GM12878 (cell line): Measurements from ENCODE around the gene R3HDM2. TPM values are rescaled to one million over a fixed set of nuclear protein-coding genes. Genes with fewer than 3 reads are reported as not detected.

Source experiments
- ATAC-seq: fragments of 200-7000 bp; cut with Tn5 transposase; 3 replicates; pipeline ENCODE4 v1.9.1; 2020; ENCODE audit warnings: mild to moderate bottlenecking, moderate library complexity
- BruUV-seq: library from RNA; stranded (reverse); fragments of 400-500 nt; replicated peaks from 2 replicates; lab custom pipeline; 2021; lab: Mats Ljungman, UMichigan
- CTCF ChIA-PET: fragments of 300-600 bp; sonication (Branson Sonifier 250); formaldehyde crosslinking; extraction: SDS; loops from one replicate; lab custom pipeline; 2021; ENCODE audit warnings: inconsistent platforms; lab: Yijun Ruan, JAX
- POLR2A ChIA-PET: fragments of 350-600 bp; formaldehyde crosslinking; extraction: SDS; loops from one replicate; lab custom pipeline; 2021; ENCODE audit warnings: inconsistent platforms; lab: Charles Lee
- RAD21 ChIA-PET: fragments of 300-600 bp; sonication (Branson Sonifier 250); formaldehyde crosslinking; loops from one replicate; lab custom pipeline; 2023; ENCODE audit warnings: antibody characterized with exemption; ENCODE audit not compliant: unreplicated experiment; lab: Charles Lee
- SMC1A ChIA-PET: fragments of 300-600 bp; sonication (Branson Sonifier 250); formaldehyde crosslinking; loops from one replicate; lab custom pipeline; 2023; ENCODE audit not compliant: unreplicated experiment, uncharacterized antibody; lab: Charles Lee
- DNase-seq: peaks from one replicate; pipeline ENCODE4 v3.0.0-alpha.2; 2011; ENCODE audit warnings: low read depth, low spot score
- FAIRE-seq: peaks from 3 replicates; lab custom pipeline; 2011; peaks lifted over from hg19 to GRCh38; lab: Jason Lieb, UNC
- H2AFZ ChIP-seq: 2 replicates; pipeline ENCODE4 v1.6.0; 2011; ENCODE audit warnings: low read depth, low read length, control low read depth; ENCODE audit not compliant: control insufficient read depth
- H3K27ac ChIP-seq: 2 replicates; pipeline ENCODE4 v1.5.1; 2011; ENCODE audit warnings: control low read depth; ENCODE audit not compliant: control insufficient read depth, insufficient read depth
- H3K27me3 ChIP-seq, 2 experiments: replicated peaks in 1 of 2; 2 replicates each; pipeline versions ENCODE4 v1.6.0 to v1.6.1; 2011; ENCODE audit warnings: low read length in 1 of 2; ENCODE audit not compliant: control insufficient read depth in 2 of 2, insufficient read depth in 2 of 2
- H3K36me3 ChIP-seq, 2 experiments: 2 replicates each; pipeline ENCODE4 v1.5.1; 2011; ENCODE audit warnings: low read length in 1 of 2; ENCODE audit not compliant: control insufficient read depth in 2 of 2, insufficient read depth in 2 of 2
- H3K4me1 ChIP-seq: 2 replicates; pipeline ENCODE4 v1.6.1; 2011; ENCODE audit warnings: mild to moderate bottlenecking, low read length, moderate library complexity, mixed read lengths; ENCODE audit not compliant: control insufficient read depth, insufficient read depth
- H3K4me2 ChIP-seq: 2 replicates; pipeline ENCODE4 v1.6.0; 2011; ENCODE audit warnings: control low read depth; ENCODE audit not compliant: control insufficient read depth, insufficient read depth
- H3K4me3 ChIP-seq: fragments of 200-600 bp; sonication (generic); 2 replicates; pipeline ENCODE4 v1.5.1; 2016
- H3K79me2 ChIP-seq: 2 replicates; pipeline ENCODE4 v1.6.0; 2011; ENCODE audit warnings: low read length; ENCODE audit not compliant: control insufficient read depth, insufficient read depth
- H3K9ac ChIP-seq: 2 replicates; pipeline ENCODE4 v1.8.0; 2011; ENCODE audit warnings: low read length, control low read depth, mixed read lengths; ENCODE audit not compliant: control insufficient read depth, insufficient read depth
- H3K9me3 ChIP-seq: replicated peaks from 3 replicates; pipeline ENCODE4 v1.5.1; 2011; ENCODE audit warnings: mild to moderate bottlenecking, low read length; ENCODE audit not compliant: control insufficient read depth, insufficient read depth
- H4K20me1 ChIP-seq: 2 replicates; pipeline ENCODE4 v1.6.0; 2011; ENCODE audit not compliant: control insufficient read depth, insufficient read depth
- CEBPB ChIP-seq, 2 experiments: fragments of 150-350 bp in 1 of 2; IDR thresholded peaks; 2 replicates each; pipeline ENCODE4 v1.6.1; 2012 to 2014; ENCODE audit warnings: low read depth in 2 of 2, low read length in 2 of 2, borderline replicate concordance in 1 of 2, inconsistent platforms in 1 of 2
- CREB1 ChIP-seq: IDR thresholded peaks from 2 replicates; pipeline ENCODE4 v1.6.1; 2012; ENCODE audit warnings: low read depth, mild to moderate bottlenecking, inconsistent platforms
- EED ChIP-seq: sonication (generic); IDR thresholded peaks from 2 replicates; pipeline ENCODE4 v1.6.1; 2016; ENCODE audit warnings: antibody characterized with exemption, low read depth
- EGR1 ChIP-seq, 2 experiments: IDR thresholded peaks; 1 replicate in 1 of 2; 2 replicates in 1 of 2; pipeline ENCODE4 v1.6.1; 2011 to 2012; ENCODE audit warnings: low read depth in 2 of 2, low read length in 2 of 2, borderline replicate concordance in 1 of 2, mild to moderate bottlenecking in 1 of 2, moderate library complexity in 1 of 2
- FOXK2 ChIP-seq: fragments of 450-650 bp; IDR thresholded peaks from 2 replicates; pipeline ENCODE4 v1.6.1; 2017; ENCODE audit warnings: mild to moderate bottlenecking, moderate library complexity
- HDAC2 ChIP-seq: fragments of 200-600 bp; sonication (generic); IDR thresholded peaks from 2 replicates; pipeline ENCODE4 v1.6.1; 2017
- MTA2 ChIP-seq: fragments of 450-650 bp; IDR thresholded peaks from 2 replicates; pipeline ENCODE4 v1.6.1; 2016; ENCODE audit warnings: low read depth, mild to moderate bottlenecking, moderate library complexity
- MXI1 ChIP-seq: fragments of 150-350 bp; IDR thresholded peaks from 2 replicates; pipeline ENCODE4 v1.6.1; 2011; ENCODE audit warnings: low read depth, mild to moderate bottlenecking, inconsistent platforms, low read length, improper control_type of control experiment
- NRF1 ChIP-seq: conservative IDR thresholded peaks from 2 replicates; pipeline ENCODE4 v1.6.1; 2011; ENCODE audit warnings: mild to moderate bottlenecking, low read depth, low read length, improper control_type of control experiment
- PAX8 ChIP-seq: fragments of 450-650 bp; IDR thresholded peaks from 2 replicates; pipeline ENCODE4 v1.6.1; 2017; ENCODE audit warnings: mild to moderate bottlenecking, moderate library complexity
- PBX3 ChIP-seq: IDR thresholded peaks from 2 replicates; pipeline ENCODE4 v1.6.1; 2011; ENCODE audit warnings: mild to moderate bottlenecking, low read depth, low read length, moderate library complexity; ENCODE audit not compliant: insufficient replicate concordance
- STAT3 ChIP-seq: IDR thresholded peaks from 2 replicates; pipeline ENCODE4 v1.6.1; 2011; ENCODE audit warnings: low read depth, low read length, improper control_type of control experiment
- SUPT20H ChIP-seq: IDR thresholded peaks from 2 replicates; pipeline ENCODE4 v1.6.1; 2011; ENCODE audit warnings: low read depth, mild to moderate bottlenecking, low read length, moderate library complexity, borderline replicate concordance; ENCODE audit not compliant: control insufficient read depth
- TCF12 ChIP-seq: IDR thresholded peaks from 2 replicates; pipeline ENCODE4 v1.6.1; 2011; ENCODE audit warnings: low read depth, mild to moderate bottlenecking, low read length
- ZBED1 ChIP-seq: IDR thresholded peaks from 2 replicates; pipeline ENCODE4 v1.6.1; 2016; ENCODE audit warnings: borderline replicate concordance
- ZBTB40 ChIP-seq: fragments of 450-650 bp; IDR thresholded peaks from 2 replicates; pipeline ENCODE4 v1.6.1; 2016; ENCODE audit warnings: mild to moderate bottlenecking, moderate library complexity, borderline replicate concordance
- ZNF622 ChIP-seq: fragments of 450-650 bp; IDR thresholded peaks from 2 replicates; pipeline ENCODE4 v1.6.1; 2017; ENCODE audit warnings: mild to moderate bottlenecking, inconsistent platforms
- WGBS: methylation state at CpG from one replicate; pipeline ENCODE4 v1.1.6; 2016; ENCODE audit warnings: low lambda C conversion rate; ENCODE audit not compliant: insufficient replicate concordance, insufficient coverage; ENCODE audit errors: missing lambda C conversion rate; 5-methylcytosine and 5-hydroxymethylcytosine counted together
- in situ Hi-C: fragments of 300-500 bp; cut with MboI; formaldehyde crosslinking; loops from 9 replicates; pipeline ENCODE4 v1.14.3; 2018; ENCODE audit warnings: mixed read lengths
- intact Hi-C: fragments of 100-400 bp; cut with micrococcal nuclease; formaldehyde crosslinking; loops from one replicate; pipeline ENCODE4 v1.14.2; 2022; ENCODE audit not compliant: unreplicated experiment
- polyA plus RNA-seq, 11 experiments: library from polyadenylated mRNA; depleted of rRNA in 4 of 11; unstranded in 6 of 11; stranded (reverse) in 5 of 11; fragments of >200 nt; fragmentation: Nextera tagmentation in 4 of 11; fragmentation: Illumina TruSeq in 1 of 11; extraction: Ambion mirVana in 4 of 11; extraction: Trizol in 1 of 11; gene quantifications; 1 replicate in 1 of 11; 2 replicates in 10 of 11; pipeline versions ENCODE4 v1.2.1 to v1.2.3, GENCODE V29; 2011 to 2016; ENCODE audit warnings: inconsistent platforms in 2 of 11, missing spikeins in 2 of 11, low read depth in 1 of 11
- total RNA-seq, 4 experiments: library from RNA; depleted of rRNA in 3 of 4; stranded (reverse); fragments of >200 nt in 3 of 4; fragmentation: Illumina TruSeq in 1 of 4; extraction: Trizol in 1 of 4; gene quantifications; 2 replicates each; pipeline versions ENCODE4 v1.2.1 to v1.2.3, GENCODE V29; 2013 to 2021

Gene R3HDM2
- total and polyA plus RNA-seq, 10 of the 15 experiments (the other 5 are each of a cell fraction or from before 2014, with no cell fraction given) = 4.6 to 26.1 (median 11.2) TPM

DNA sequence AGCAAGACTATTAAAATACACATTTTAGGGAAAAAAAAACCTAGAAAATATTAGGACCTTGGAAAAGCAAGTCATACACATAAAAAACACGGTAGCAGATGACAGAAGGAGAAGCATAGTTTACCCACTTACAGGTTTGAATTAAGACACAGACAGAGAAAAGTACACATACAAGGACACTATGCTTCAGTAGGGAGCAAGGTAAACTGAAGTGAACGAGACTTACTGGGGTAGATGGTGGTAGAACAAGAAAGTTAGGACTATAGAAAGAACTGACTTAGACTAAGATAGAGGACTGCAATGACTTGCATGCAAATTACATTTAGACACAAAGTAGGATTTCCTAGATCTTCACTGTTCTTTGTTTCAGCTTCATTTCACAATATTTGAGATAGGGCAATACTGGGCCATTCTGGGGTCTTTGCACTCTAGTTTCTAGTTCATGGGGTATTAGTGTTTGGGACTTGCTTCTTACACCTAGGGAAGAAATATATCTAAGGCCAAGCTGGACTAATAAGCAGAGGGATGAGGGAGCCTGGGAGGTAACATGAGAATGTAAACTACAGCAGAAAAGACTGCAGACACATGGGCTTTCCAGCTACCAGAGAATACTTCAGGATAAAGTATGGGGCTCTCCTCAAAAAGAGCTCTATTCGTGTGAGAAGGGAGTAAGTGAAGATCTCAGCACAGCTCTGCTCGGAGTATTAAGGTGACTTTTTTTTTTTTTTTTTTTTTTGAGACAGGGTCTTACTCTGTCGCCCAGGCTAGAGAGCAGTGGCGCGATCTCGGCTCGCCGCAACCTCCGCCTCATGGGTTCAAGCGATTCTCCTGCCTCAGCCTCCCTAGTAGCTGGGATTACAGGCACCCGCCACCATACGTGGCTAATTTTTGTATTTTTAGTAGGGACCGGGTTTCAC, 152.1 kb downstream of the R3HDM2 start:
- no peak overlapping the region for H3K4me3 ChIP-seq
- TF ChIP-seq CEBPB (IDR thresholded peaks at IDR 0.05; ENCODE audit: borderline replicate concordance in 1 of 2, low read depth in 2 of 2, low read length in 2 of 2) (no peak), FOXK2 (no peak), ZBED1 (no peak), SUPT20H (no peak), TCF12 (no peak), ZNF622 (no peak), EGR1 (IDR thresholded peaks at IDR 0.05; ENCODE audit: borderline replicate concordance in 1 of 2, low read depth in 2 of 2, low read length in 2 of 2) (no peak), PAX8 (no peak), NRF1 (no peak), MXI1 (no peak), STAT3 (no peak), PBX3 (no peak), EED (no peak), MTA2 (no peak), CREB1 (no peak), ZBTB40 (no peak), HDAC2 (no peak)
- H3K36me3 ChIP-seq = peaks cover 0 to 9% of the 10 kb centered on the region in 2 experiments; a peak in 1 of 4 replicates
- no peaks in the 10 kb centered on the region for H3K9me3 ChIP-seq
- in situ Hi-C loops (no loop called here), intact Hi-C loops (no loop called here)
- H2AFZ ChIP-seq = no peak overlapping the region; the same call in 1 of the 2 replicates
- H3K4me2 ChIP-seq = no peak overlapping the region
- RAD21 ChIA-PET = interaction anchor here (0.6 to 1.7 kb wide), 6 partner anchors 11 to 177 kb away, joined by 3 to 6 read pairs (median 4); partner anchors contain the start of gene INHBE
- ATAC-seq = no peak
- no peaks in the 10 kb centered on the region for H3K79me2 ChIP-seq
- no peak for FAIRE-seq
- H3K27me3 ChIP-seq = no peaks in the 10 kb centered on the region
- no TSS peak for BruUV-seq
- H3K4me1 ChIP-seq = peaks cover 12% of the 10 kb centered on the region
- DNase-seq = no peak
- H3K9ac ChIP-seq = no peak overlapping the region
- WGBS = 66% methylated on average over 12 of the region's 15 CpGs
- CTCF ChIA-PET = interaction anchor here (0.6 to 3.5 kb wide), 10 partner anchors 7 to 477 kb away, joined by 3 to 40 read pairs (median 8); partner anchors contain the start of gene INHBE
- POLR2A ChIA-PET = no interaction called here
- SMC1A ChIA-PET = interaction anchor here (0.7 to 1.0 kb wide), 3 partner anchors 13 to 174 kb away, joined by 3 read pairs; no protein-coding TSS in a partner anchor
- H4K20me1 ChIP-seq = no peaks in the 10 kb centered on the region
- peak overlapping the region; percentile 18; the same call in 1 of the 2 replicates for H3K27ac ChIP-seq
